Measurements from ENCODE around the gene MAOA.

MAOA gene

DNA sequence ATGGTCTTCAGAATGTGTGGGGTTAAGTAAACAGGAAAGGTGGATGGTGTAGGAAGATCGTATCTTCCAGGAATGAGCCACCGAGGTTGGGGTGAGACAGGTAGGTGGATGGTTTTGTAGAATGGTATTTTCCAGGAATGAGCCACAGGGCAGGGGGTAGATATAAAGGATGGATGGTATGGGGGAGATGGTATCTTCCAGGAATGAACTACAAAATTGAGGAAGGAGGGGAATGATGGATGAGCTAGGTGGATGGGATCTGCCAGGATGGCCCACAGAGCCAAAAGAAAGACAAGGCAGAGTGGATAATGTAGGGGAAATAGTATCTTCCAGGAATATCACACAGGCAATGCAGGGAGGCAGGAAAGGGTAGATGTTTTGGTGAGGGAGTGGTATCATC lies 60.0 kb downstream of the MAOA start:
- TF ChIP-seq, protein P1, sequence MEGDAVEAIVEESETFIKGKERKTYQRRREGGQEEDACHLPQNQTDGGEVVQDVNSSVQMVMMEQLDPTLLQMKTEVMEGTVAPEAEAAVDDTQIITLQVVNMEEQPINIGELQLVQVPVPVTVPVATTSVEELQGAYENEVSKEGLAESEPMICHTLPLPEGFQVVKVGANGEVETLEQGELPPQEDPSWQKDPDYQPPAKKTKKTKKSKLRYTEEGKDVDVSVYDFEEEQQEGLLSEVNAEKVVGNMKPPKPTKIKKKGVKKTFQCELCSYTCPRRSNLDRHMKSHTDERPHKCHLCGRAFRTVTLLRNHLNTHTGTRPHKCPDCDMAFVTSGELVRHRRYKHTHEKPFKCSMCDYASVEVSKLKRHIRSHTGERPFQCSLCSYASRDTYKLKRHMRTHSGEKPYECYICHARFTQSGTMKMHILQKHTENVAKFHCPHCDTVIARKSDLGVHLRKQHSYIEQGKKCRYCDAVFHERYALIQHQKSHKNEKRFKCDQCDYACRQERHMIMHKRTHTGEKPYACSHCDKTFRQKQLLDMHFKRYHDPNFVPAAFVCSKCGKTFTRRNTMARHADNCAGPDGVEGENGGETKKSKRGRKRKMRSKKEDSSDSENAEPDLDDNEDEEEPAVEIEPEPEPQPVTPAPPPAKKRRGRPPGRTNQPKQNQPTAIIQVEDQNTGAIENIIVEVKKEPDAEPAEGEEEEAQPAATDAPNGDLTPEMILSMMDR (IDR thresholded peaks at IDR 0.05; ENCODE audit: low read depth, low read length) = no peak
- TF ChIP-seq POLR2A (IDR thresholded peaks at IDR 0.05; ENCODE audit: extremely low read depth, insufficient read length) (no peak), MYC (IDR thresholded peaks at IDR 0.05; ENCODE audit: low read depth, low read length) (no peak)
- TF ChIP-seq, protein P2, sequence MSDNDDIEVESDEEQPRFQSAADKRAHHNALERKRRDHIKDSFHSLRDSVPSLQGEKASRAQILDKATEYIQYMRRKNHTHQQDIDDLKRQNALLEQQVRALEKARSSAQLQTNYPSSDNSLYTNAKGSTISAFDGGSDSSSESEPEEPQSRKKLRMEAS (IDR thresholded peaks at IDR 0.05; ENCODE audit: low read depth, low read length) = no peak
- DNase-seq (ENCODE audit: low read depth) = no peak

DNA sequence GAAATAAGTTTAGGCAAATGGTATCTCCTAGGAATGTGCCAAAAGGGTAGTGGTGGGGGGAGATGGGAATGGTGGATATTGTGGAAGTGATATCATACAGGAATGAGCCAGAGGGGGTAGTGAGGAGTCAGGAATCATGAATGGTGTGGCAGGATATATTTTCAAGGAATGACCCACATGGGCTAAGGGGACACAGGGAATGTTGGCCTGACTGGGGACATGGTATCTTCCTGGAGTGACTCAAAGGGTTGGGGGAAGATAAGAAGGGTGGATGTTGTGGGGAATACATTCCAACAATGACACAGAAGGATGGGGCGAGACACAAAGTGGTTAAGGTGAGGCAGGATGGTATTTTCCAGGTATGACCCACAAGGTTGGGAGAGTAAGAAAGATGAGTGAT lies 60.6 kb downstream of the MAOA start:
- TF ChIP-seq, protein P1 (IDR thresholded peaks at IDR 0.05; ENCODE audit: low read depth, low read length) = no peak
- TF ChIP-seq, protein P2 (IDR thresholded peaks at IDR 0.05; ENCODE audit: low read depth, low read length) = no peak
- TF ChIP-seq POLR2A (IDR thresholded peaks at IDR 0.05; ENCODE audit: extremely low read depth, insufficient read length) (no peak), MYC (IDR thresholded peaks at IDR 0.05; ENCODE audit: low read depth, low read length) (no peak)
- no peak overlapping the region for H3K4me3 ChIP-seq (ENCODE audit: low read depth, low read length)

More for the DNA sequence above, 60.0 kb downstream of the MAOA start:
- no peak overlapping the region for H3K4me3 ChIP-seq (ENCODE audit: low read depth, low read length)

DNA sequence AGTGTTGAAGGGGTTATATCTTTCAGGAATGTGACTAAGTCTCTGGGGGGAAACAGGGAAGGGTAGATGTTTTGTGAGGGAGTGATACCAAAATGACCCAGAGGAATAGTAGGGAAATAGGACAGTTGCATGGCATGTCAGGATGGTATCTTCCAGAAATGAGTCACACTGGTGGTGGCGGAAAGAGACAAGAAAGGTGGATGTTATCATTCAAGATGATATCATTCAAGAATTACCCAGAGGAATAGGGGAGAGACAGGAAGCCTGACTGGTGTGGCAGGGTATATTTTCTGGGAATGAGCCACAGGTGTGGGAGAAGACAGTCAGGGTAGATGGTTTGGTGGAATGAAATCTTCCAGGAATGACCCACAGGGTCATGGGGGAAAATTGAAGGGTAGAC lies 61.1 kb downstream of the MAOA start:
- TF ChIP-seq, protein P1 (IDR thresholded peaks at IDR 0.05; ENCODE audit: low read depth, low read length) = no peak
- TF ChIP-seq MYC (IDR thresholded peaks at IDR 0.05; ENCODE audit: low read depth, low read length) (no peak), POLR2A (IDR thresholded peaks at IDR 0.05; ENCODE audit: extremely low read depth, insufficient read length) (no peak)
- TF ChIP-seq, protein P2 (IDR thresholded peaks at IDR 0.05; ENCODE audit: low read depth, low read length) = no peak
- no peak for DNase-seq (ENCODE audit: low read depth)
- no peak overlapping the region for H3K4me3 ChIP-seq (ENCODE audit: low read depth, low read length)

More for the DNA sequence above, 60.6 kb downstream of the MAOA start:
- DNase-seq (ENCODE audit: low read depth) = no peak

DNA sequence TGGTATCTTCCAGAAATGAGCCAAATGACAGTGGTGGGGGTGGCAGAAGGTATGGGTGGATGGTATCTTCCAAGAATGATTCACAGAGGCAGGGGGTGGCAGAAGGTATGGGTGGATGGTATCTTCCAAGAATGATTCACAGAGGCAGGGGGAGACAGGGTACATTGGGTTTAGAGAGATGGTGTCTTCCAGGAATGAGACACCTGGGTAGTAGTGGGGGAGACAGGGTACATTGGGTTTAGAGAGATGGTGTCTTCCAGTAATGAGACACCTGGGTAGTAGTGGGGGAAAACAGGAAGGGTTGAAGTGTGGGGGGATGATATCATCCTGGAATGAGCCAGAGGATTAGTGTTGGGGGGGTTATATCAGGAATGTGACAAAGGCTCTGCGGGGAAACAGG lies 62.0 kb downstream of the MAOA start:
- H3K4me3 ChIP-seq (ENCODE audit: low read depth, low read length) = no peak overlapping the region
- TF ChIP-seq POLR2A (IDR thresholded peaks at IDR 0.05; ENCODE audit: extremely low read depth, insufficient read length) = no peak
- TF ChIP-seq, protein P2 (IDR thresholded peaks at IDR 0.05; ENCODE audit: low read depth, low read length) = no peak
- no peak for TF ChIP-seq MYC (IDR thresholded peaks at IDR 0.05; ENCODE audit: low read depth, low read length)
- TF ChIP-seq, protein P1 (IDR thresholded peaks at IDR 0.05; ENCODE audit: low read depth, low read length) = no peak
- DNase-seq (ENCODE audit: low read depth) = no peak

DNA sequence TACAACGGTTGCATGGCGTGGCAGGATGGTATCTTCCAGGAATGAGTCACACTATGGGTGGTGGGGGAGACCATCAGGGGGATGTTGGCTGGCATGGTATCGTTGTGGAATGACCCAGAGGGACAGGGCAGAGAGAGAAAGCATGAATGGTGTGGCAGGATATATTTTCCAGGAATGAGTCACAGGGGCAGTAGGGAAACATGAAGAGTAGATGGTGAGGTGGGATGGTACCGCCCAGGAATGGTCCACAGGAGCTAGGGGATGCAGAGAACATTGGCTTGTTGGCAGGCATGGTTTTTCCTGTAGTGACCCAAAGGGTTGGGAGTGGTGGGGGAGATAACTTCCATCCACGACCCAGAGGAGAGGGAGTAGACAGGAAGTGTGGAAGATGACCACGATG lies 62.4 kb downstream of the MAOA start:
- TF ChIP-seq POLR2A (IDR thresholded peaks at IDR 0.05; ENCODE audit: extremely low read depth, insufficient read length) (no peak), MYC (IDR thresholded peaks at IDR 0.05; ENCODE audit: low read depth, low read length) (no peak)
- TF ChIP-seq, protein P2 (IDR thresholded peaks at IDR 0.05; ENCODE audit: low read depth, low read length) = no peak
- TF ChIP-seq, protein P1 (IDR thresholded peaks at IDR 0.05; ENCODE audit: low read depth, low read length) = no peak
- no peak for DNase-seq (ENCODE audit: low read depth)
- no peak overlapping the region for H3K4me3 ChIP-seq (ENCODE audit: low read depth, low read length)

Measured in NB4 (cell line).